ENCODE data around the gene BMPR1A.

Gene BMPR1A

GRCh38 chr10:86828145-86828544 lies 71.7 kb downstream of the BMPR1A start:
- no peak for DNase-seq (ENCODE audit: extremely low read depth, insufficient read length)
- TF ChIP-seq CTCF (IDR thresholded peaks at IDR 0.05; ENCODE audit: insufficient read depth, low read length, poor library complexity, severe bottlenecking), result no peak
- H3K36me3 ChIP-seq (ENCODE audit: control insufficient read depth, insufficient read depth, low read length), result no peaks in the 10 kb centered on the region
- no peaks in the 10 kb centered on the region for H3K27me3 ChIP-seq (replicated peaks; ENCODE audit: control insufficient read depth, insufficient read depth, low read length)
- no peak overlapping the region for H3K4me3 ChIP-seq (replicated peaks; ENCODE audit: low read depth, low read length)

GRCh38 chr10:86829472-86829871 lies 73.1 kb downstream of the BMPR1A start:
- no peak for TF ChIP-seq CTCF (IDR thresholded peaks at IDR 0.05; ENCODE audit: insufficient read depth, low read length, poor library complexity, severe bottlenecking)

GRCh38 chr10:86830043-86830591 lies 73.7 kb downstream of the BMPR1A start:
- no peaks in the 10 kb centered on the region for H3K36me3 ChIP-seq (ENCODE audit: control insufficient read depth, insufficient read depth, low read length)
- no peaks in the 10 kb centered on the region for H3K27me3 ChIP-seq (replicated peaks; ENCODE audit: control insufficient read depth, insufficient read depth, low read length)
- no peak overlapping the region for H3K4me3 ChIP-seq (replicated peaks; ENCODE audit: low read depth, low read length)
- no peak for DNase-seq (ENCODE audit: extremely low read depth, insufficient read length)
- no peak for TF ChIP-seq CTCF (IDR thresholded peaks at IDR 0.05; ENCODE audit: insufficient read depth, low read length, poor library complexity, severe bottlenecking)

More at GRCh38 chr10:86829472-86829871, 73.1 kb downstream of the BMPR1A start:
- Histone ChIP-seq H3K4me3 (replicated peaks; ENCODE audit: low read depth, low read length) (no peak overlapping the region), H3K36me3 (ENCODE audit: control insufficient read depth, insufficient read depth, low read length) (no peaks in the 10 kb centered on the region), H3K27me3 (replicated peaks; ENCODE audit: control insufficient read depth, insufficient read depth, low read length) (no peaks in the 10 kb centered on the region)
- no peak for DNase-seq (ENCODE audit: extremely low read depth, insufficient read length)

- no peak overlapping the region for H3K4me3 ChIP-seq (replicated peaks; ENCODE audit: low read depth, low read length)
- no peak for DNase-seq (ENCODE audit: extremely low read depth, insufficient read length)
- no peak for TF ChIP-seq CTCF (IDR thresholded peaks at IDR 0.05; ENCODE audit: insufficient read depth, low read length, poor library complexity, severe bottlenecking)
Observed at GRCh38 chr10:86833969-86834368, 77.5 kb downstream of the BMPR1A start.

GRCh38 chr10:86836044-86836443 lies 79.6 kb downstream of the BMPR1A start:
- no peak for TF ChIP-seq CTCF (IDR thresholded peaks at IDR 0.05; ENCODE audit: insufficient read depth, low read length, poor library complexity, severe bottlenecking)
- Histone ChIP-seq H3K36me3 (ENCODE audit: control insufficient read depth, insufficient read depth, low read length) (no peaks in the 10 kb centered on the region), H3K27me3 (replicated peaks; ENCODE audit: control insufficient read depth, insufficient read depth, low read length) (no peaks in the 10 kb centered on the region), H3K4me3 (replicated peaks; ENCODE audit: low read depth, low read length) (no peak overlapping the region)
- DNase-seq (ENCODE audit: extremely low read depth, insufficient read length), result no peak

More at GRCh38 chr10:86833969-86834368, 77.5 kb downstream of the BMPR1A start:
- Histone ChIP-seq H3K27me3 (replicated peaks; ENCODE audit: control insufficient read depth, insufficient read depth, low read length) (no peaks in the 10 kb centered on the region), H3K36me3 (ENCODE audit: control insufficient read depth, insufficient read depth, low read length) (no peaks in the 10 kb centered on the region)

- Histone ChIP-seq H3K36me3 (ENCODE audit: control insufficient read depth, insufficient read depth, low read length) (no peaks in the 10 kb centered on the region), H3K4me3 (replicated peaks; ENCODE audit: low read depth, low read length) (no peak overlapping the region), H3K27me3 (replicated peaks; ENCODE audit: control insufficient read depth, insufficient read depth, low read length) (no peaks in the 10 kb centered on the region)
- no peak for TF ChIP-seq CTCF (IDR thresholded peaks at IDR 0.05; ENCODE audit: insufficient read depth, low read length, poor library complexity, severe bottlenecking)
- no peak for DNase-seq (ENCODE audit: extremely low read depth, insufficient read length)
Observed at GRCh38 chr10:86837663-86838062, 81.2 kb downstream of the BMPR1A start.

Measured in GM06990 (cell line).